T-helper 2 cell (primary cell): ENCODE measurements around the gene SMCP.

ENCODE experiments used
- DNase-seq, 5 experiments: peaks; one replicate each; pipeline versions ENCODE4 v3.0.0 to v3.0.0-alpha.2; 2012 to 2022

The SMCP gene

GRCh38 chr1:152886758-152887409 is 8.8 kb downstream of the SMCP start:
- DNase-seq, result no peak

- no peak for DNase-seq
Measured at GRCh38 chr1:152888126-152888525, 10.0 kb downstream of the SMCP start.

GRCh38 chr1:152899027-152899426 is 20.9 kb downstream of the SMCP start:
- DNase-seq, result no peak

GRCh38 chr1:152899883-152900282 is 21.8 kb downstream of the SMCP start:
- DNase-seq, result no peak

GRCh38 chr1:152901631-152902030 is 23.5 kb downstream of the SMCP start:
- DNase-seq, result no peak

- DNase-seq, result no peak
Measured at GRCh38 chr1:152902636-152903035, 24.5 kb downstream of the SMCP start.

GRCh38 chr1:152904688-152905440 is 26.7 kb downstream of the SMCP start:
- DNase-seq, result no peak

GRCh38 chr1:152906023-152906565 is 28.0 kb downstream of the SMCP start:
- peak in 1 of 5 experiments; percentile 26 for DNase-seq

GRCh38 chr1:152907686-152908601 is 29.8 kb downstream of the SMCP start, which contains the start of gene IVL:
Gene IVL (plus strand): TSS chr1:152908546. CDS start chr1:152909798, 1,252 bp downstream.
- no peak for DNase-seq

GRCh38 chr1:152909206-152909605 is 31.1 kb downstream of the SMCP start:
- DNase-seq, result no peak

- DNase-seq, result no peak
Measured at GRCh38 chr1:152912471-152912870, 34.3 kb downstream of the SMCP start.

GRCh38 chr1:152912900-152913299 is 34.8 kb downstream of the SMCP start:
- no peak for DNase-seq

- no peak for DNase-seq
Measured at GRCh38 chr1:152917794-152918193, 39.7 kb downstream of the SMCP start.

GRCh38 chr1:152919071-152919470 is 40.9 kb downstream of the SMCP start:
- no peak for DNase-seq

GRCh38 chr1:152924191-152924590 is 46.1 kb downstream of the SMCP start:
- no peak for DNase-seq

GRCh38 chr1:152926091-152926490 is 48.0 kb downstream of the SMCP start:
- no peak for DNase-seq

GRCh38 chr1:152928671-152929070 is 50.5 kb downstream of the SMCP start:
- no peak for DNase-seq

- DNase-seq, result no peak
Measured at GRCh38 chr1:152932170-152932811, 54.2 kb downstream of the SMCP start.

- DNase-seq, result no peak
Measured at GRCh38 chr1:152933196-152933595, 55.1 kb downstream of the SMCP start.
